NOMO-1 treated with dmso at 0.1 percent for 144 hours (cell line): Measurements from ENCODE around the gene MYBBP1A.

Experiments
- DNase-seq: peaks from one replicate; lab custom pipeline; 2025; ENCODE audit not compliant: unreplicated experiment; lab: John Stamatoyannopoulos, UW

The MYBBP1A gene

GRCh38 chr17:4549781-4550533 lies 5.2 kb downstream of the MYBBP1A start:
- no peak for DNase-seq

DNA sequence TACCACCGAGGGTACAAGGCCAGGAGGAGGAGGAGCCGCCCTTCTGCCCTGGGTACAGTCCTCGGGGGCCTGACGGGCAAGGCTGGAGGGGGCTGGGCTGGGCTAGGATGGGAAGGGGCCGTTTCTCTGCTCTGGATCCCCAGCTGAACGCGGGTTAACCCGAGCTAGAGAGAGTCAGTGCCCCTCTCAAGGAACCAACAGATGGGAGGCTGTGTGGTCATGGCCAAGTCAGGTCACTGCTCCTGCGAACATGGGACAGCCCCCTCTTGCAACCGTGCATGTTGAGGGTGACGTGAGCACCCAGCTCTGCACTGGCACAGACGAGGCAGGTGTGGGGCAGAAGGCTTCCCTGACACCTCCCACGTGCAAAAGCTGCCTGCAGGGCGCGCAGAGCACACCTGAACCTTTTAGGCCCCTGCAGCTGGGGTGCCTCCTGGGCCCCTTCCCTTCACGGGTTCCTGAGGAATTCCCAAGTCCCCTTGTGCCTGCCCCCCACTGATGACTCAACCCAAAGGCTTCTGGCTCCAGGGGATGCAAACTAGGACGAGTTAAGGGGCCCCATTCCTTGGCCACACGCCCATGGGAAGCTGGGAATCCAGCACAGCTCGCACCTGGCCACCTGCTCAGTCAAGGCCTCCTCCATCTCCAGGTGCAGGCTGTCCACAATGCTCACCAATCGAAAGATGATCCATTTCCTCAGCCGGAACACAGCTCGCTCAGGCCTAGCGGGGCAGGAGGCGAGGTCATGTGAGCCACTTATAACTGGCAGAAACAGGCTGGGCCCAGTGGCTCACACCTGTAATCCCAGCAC lies 6.3 kb downstream of the MYBBP1A start:
- no peak for DNase-seq

GRCh38 chr17:4548061-4548461 lies 7.1 kb downstream of the MYBBP1A start:
- DNase-seq: no peak

DNA sequence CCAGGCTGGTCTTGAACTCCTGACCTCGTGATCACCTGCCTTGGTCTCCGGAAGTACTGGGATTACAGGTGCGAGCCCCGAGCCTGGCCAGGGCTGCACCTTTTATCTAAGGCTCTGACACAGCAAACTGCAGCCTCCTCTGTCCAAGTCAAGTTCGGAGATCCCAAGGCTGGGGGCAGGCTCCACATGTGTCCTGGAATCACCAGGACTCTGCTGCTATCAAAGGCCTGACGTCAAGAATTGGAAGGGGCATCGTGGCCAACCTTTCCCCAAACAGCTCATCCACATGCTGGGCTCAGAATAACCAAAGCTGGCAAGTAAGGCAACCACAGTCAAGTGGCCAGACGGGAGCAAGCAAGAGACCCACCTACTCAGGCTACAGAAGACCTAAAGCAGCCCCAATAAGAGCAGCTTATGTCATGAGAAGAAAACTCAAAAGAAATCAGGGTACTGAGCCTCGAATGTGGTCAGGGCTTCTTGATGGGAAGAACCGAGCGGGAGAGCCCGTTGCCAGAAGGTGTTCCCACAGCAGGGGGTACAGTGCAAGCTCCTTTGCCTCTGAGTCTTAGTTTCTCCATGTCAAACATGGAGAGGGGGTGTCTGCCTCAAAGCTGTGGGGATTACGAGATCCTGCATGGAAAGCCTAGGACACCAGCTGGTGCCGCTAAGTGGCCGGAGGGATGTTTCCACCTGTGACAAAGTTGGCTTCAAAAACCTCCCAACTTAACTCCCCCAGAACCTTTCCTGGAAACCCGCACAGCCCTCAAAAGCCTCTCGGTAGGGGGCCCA lies 7.9 kb downstream of the MYBBP1A start:
- DNase-seq: no peak

DNA sequence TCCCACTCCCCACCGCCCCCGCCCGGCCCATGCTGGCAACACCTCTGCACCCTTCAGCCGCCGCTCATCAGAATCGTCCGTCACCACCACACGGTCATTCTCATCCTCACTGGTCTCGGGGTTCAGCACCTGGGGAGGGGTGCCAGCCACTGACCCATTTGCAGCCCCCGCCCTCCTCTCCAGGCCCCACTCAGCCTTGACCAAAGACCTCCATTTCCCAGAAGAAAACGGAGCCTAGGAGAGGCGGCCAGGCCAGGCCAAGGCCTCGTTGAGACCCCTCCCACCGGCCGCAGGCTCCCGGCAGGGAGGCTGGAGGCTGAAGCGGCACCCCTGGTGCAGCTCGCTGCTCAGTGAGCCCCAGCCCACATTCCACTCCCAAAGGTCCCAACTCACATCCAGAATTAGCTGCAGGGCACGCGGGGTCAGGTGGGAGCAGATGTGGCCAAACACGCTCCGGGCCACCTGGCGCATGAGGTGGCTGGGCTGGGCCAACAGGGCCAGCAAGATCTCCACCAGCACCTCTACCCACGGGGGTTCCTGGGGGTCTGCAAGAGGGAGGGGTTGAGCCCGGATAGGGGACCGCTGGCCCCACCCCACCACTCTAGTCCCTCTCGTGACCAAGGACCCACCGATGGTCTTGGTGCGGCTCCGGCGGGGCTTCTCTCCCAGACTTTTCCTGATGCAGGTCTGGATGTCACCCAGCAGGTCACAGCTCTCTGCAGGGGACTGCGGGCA lies 9.8 kb downstream of the MYBBP1A start:
- DNase-seq: no peak

DNA sequence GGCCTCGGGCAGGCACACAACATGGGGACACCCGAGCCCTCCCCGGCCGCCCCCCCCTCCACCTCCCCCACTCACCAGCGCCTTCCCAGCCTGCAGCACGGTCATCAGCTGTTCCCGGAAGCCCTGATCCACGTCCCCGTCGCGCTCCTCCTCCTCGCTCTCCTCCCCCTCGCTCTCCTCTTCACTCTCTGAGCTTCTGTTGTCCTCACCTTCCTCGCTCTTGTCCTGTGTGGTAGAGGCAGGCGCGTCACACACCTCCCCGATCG lies 10.3 kb downstream of the MYBBP1A start:
- DNase-seq: no peak

DNA sequence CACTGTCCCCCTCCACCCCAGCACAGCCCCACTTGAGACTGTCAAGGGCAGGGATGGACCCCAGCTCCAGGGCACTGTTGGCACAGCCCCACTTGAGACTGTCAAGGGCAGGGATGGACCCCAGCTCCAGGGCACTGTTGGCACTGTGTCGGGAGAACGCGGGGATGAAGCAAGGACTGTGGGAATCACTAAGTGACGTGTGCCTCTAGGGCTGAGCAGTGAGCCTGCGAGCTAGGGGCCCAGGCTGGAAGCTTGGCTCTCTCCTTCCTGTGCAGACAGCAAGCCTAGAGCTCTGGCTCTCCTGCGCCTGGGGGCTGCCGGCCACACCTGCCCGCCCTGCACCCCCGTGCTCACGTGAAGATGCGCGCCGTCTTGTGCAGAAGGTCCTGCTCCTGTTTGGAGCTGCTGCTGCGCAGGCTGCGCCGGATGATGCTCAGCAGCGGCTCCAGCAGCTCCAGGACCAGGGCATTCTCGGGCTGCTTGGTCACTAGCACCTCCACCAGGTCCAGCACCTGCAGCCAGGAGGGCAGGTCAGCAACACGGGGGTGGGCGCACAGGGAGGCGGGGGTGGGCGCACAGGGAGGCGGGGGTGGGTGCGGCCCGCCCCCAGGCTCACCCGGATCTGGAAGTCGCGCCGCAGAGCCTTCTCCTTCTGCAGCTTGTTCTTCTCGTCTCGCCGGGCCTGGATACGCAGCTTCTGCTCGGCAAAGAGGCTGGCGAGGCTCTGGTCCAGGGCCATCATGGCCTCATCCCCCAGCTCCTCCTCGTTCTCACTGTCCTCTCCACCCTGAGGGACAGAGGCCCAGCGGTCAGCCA lies 10.8 kb downstream of the MYBBP1A start:
- no peak for DNase-seq

GRCh38 chr17:4543557-4544026 lies 11.6 kb downstream of the MYBBP1A start:
- no peak for DNase-seq

DNA sequence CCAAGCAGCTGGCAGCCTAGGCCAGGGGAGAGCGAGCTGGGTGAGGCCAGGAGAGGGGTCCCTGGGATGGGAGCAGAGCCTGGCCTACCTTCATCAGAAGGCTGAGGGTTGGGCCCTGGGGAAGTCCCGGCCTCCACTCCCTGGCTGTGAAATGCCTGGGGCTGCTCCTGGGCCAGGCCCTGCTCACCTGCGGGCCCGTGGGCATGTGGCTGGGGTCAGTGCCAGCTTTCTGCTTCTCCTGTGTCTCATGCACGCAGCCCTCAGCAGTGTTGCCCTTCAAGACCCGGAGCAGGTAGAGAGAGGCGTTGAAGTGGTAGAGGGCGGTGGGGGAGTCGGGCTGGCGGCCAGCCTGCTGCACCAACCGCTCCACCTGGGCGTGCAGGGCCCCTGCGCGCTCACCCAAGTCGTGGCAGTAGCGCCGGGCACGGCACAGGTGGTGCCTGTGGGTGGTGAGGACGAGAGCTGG lies 12.4 kb downstream of the MYBBP1A start:
- no peak for DNase-seq

DNA sequence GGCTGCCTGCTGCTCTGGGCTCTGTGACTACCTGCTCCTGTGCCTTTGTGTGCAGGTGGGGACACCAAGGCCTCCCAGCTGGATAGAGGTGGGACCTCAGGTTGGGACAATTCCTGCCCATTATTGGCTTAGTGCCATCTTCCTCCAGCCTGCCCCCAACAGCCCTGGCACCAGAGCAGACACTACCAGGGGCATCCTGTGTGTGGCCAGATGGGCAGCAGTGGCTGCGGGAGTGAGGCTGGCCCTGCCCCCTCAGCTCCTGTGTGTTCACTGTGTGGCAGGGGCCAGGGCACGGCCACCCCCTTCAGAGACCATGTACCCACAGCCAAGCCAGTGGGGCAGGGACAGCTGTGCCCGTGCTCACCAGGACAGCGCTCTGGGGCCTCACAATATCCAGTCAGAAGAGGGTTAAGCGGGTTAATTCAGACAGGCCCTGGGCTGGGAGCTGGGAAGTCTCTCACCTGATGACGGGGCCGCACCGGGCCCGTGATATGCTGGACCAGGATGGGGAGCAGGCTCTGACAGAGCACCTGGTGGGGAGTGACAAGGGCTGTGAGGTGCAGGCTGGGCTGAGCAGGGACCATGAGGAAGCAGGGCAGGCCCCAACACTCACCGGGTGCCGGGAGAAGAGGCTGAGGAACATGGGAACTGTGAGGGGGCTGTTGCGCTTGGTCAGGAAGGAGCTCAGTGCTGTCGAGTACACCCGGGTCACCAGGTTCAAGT lies 13.0 kb downstream of the MYBBP1A start:
- DNase-seq: no peak

DNA sequence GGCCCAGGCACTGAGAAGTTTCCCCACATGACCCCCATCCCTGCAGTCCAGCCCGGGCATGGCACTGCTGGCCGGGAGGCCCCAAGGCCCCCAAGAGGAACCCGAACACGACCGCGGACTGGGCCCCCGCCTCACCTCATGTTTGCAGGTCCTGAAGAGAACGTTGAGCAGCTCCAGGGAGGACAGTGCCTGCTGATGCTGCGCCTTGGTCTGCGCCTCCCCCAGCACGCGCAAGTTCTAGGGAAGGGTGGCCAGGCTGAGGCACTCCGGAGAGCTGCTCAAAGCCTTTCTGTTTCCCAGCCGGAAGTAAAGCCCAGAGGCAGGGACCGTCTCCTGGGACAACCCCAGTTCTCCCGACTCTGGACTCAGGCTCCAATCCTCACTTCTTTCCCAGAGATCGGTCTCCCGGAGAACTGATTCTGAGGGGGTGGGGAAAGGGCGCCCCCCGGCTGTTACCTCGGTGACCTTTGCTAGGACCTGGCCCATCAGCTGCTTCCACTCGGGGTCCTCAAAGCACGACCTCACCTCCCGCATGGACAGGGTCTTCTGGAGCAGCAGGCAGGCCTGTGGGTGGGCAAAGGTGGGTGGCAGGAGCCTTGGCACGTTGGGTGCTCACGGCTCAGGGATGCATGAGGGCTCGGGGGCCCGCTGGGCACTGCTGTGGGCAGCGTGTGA lies 13.7 kb downstream of the MYBBP1A start:
- no peak for DNase-seq

- no peak for DNase-seq
These were observed 14.4 kb downstream of the MYBBP1A start for GRCh38 chr17:4540687-4541327.

GRCh38 chr17:4540224-4540651 lies 14.9 kb downstream of the MYBBP1A start:
- DNase-seq: no peak

DNA sequence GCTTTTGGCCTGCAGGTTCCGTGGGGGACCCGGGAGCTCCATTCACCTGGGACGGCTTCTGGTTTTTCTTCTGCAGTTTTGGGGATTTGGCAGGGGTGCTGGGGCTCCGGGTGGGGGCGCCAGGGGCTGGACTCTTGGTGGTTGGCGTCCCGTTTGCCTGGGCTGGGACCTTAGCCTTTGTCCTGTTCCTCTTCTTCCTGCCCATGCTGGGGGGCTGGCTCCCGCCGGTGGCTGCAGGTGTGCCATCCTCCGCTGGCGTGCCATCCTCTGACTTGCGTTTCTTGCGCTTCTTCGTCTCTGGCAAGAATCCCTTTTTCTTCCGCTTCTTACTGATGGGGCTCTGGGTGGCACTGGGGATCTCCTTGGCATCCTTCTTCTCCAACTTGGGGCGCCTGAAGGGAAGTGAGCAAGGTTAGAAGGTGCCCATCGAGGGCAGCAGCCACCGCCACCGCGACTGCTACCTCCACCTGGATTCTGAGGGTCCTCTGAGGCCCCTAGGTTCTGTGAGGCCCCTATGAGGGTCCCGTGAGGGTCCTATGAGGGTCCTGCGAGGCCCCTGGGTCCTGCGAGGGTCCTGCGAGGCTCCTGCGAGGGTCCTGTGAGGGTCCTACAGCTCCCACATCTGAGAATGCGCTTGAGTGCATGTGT lies 15.5 kb downstream of the MYBBP1A start:
- no peak for DNase-seq

DNA sequence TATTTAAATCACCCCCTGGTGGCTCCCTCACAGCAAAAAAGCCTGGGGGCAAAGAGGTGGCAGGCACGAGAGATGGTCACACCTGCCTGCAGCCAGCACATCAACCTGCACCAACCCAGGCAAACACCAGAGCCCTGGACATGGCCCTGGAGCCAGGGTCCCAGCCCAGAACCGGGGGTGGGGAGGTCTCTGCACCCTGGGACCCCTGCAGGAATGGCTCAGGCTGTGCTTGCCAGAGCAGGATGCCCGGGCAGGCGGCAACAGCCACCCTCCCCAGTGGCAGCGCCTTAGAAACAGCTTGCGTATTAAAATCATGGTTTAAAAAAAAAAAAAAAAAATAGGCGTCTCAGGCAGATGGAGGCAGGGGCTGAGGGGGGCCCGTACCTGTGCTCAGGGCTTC lies 16.2 kb downstream of the MYBBP1A start:
- no peak for DNase-seq

GRCh38 chr17:4538236-4539002 lies 16.8 kb downstream of the MYBBP1A start:
- no peak for DNase-seq
